ENCODE results near the gene AKR7A2.
A peak's percentile ranks its signal among the peaks of the same experiment; 100 is the strongest.

Gene AKR7A2

DNA sequence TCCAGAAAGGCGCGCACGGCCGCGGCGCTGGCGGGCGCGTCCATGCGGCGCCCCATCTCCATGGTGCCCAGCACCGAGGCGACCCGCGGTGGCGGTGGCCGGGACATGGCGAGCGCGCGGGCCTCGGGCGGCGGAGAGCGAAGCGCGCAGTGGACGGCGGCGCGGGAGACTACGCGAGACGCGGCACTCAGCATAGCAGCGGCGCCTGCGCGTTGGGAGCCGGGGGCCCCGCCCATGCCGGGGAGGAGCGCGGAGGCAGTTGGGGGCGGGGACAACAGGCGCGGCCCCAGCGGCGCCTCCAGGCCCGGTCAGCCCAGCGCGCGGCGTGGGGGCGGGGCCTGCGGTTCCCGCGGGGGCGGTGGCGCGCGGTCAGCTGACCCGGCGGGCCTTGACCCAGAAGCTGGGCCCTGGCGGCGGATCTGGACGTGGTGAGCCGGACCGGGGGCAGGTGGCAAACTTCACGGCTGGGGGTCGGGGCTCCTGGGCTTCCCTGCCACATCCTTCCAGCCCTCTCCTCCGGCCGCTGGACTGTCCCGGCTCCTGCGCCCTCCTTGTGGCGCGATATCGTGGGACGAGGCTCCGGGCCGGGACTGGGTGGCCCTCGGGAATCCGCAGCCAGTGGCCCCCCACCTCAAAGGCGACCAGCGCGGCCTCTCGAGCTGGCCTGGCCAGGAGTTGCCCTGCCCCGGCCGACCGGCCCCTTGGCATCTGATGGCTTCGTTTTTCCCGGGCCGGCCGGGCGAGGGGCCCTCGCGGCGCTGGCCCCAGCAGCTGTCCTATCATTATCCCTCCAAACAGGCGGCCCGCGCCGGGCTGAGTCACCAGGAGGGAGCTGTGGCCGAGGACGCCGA, at the start of gene AKR7A2, which contains the start of gene SLC66A1:
Gene AKR7A2 (minus strand): TSS at position 214 of the 851 bp plus-strand sequence. CDS start 20 bp downstream, at position 194.
Gene SLC66A1 (plus strand): TSS at position 396 of the 851 bp plus-strand sequence. CDS start 5,352 bp downstream, outside the sequence.
- peak; percentile 94 for DNase-seq

DNA sequence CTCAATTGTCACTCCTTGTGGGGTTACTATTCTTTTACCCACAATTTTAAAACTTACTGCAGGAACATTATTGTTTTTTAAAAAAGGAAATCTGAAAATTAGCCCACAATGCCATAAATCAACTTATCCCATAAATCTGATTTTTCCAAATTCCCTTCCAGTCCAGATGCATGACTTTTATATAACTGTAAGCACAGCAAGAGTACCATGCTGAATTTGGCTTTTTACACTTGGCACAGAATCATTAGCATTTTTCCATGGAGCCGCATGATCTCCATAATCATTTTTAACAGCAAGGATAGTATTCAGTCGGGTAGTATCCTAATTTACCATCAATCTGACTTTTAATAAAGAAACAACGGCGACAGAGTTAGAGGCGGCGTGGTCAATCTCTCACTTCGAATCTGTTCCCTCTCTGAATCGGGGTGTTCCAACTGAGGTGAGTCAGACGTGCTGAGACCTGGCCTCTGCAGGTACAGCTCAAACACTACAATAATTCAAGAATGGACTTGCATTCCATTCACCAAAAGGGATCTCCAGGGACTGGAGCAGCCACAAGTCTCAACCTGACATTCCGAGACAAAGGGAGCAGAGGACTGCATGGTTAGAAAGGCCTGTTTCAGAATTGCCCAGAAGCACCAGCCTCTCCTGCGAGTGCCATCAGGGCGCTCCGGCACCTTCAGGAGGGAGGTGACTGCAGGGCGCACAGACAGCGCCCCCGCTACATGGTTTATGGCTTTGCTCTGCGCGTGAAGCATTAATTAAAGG, 49.1 kb upstream of the AKR7A2 start:
- DNase-seq: no peak

DNA sequence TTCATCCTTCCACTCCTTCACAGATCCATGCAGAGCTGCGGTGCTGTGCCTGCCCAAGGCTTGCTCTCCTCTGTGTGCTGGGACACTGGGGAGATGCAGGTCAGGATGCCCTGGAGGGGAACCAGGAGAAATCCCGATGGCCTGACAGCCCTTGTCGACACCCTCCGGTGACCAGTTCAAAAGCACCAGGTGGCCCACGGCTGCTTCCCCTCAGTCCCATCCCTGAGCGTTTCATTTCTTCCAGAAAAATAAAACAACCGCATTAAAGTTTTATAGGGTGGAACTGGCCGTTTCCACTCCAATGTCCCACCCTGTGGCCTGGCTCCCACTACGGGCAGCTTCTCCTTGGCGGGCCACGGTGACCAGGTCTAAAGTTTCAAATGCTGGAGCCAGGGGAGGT, 48.5 kb upstream of the AKR7A2 start:
- no peak for DNase-seq

DNA sequence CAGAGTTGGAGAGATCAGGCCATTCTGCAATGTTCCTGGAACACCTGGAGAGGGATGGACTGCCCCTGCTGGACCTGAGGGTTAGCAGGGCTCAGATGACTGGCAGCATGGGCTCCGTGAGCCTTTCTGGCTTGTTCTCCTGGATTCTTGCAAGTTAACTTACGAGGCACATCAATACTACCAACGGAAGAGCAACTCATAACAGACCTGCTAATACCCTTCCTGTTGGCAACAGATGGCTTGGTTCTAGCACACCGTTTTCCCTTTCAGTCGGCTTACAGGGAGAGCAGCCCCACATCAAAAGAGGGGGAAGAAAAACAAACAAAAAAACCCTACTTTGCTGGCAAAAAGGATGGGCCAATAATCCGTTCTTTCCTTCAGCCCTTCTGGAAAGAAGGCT, 48.1 kb upstream of the AKR7A2 start:
- no peak for DNase-seq

DNA sequence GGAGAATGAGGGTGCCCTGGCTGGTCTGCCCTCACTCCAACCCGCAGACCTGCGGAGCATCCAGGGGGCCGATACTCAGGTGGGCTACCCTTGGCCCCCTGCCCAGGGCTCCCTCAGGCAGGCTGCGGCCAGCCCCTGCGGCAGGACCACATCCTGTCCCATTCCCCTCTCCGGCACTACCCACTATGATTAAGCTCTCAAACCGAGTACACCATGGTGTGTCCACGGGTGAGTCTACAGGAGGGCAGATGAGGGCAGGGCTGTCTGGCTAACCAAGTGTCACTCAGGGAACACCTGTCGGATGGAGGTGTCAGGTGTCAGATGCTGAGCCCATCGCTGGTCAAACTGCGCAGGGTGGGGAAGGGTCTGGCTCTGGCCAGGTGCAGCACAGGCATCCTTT, 47.4 kb upstream of the AKR7A2 start:
- no peak for DNase-seq

DNA sequence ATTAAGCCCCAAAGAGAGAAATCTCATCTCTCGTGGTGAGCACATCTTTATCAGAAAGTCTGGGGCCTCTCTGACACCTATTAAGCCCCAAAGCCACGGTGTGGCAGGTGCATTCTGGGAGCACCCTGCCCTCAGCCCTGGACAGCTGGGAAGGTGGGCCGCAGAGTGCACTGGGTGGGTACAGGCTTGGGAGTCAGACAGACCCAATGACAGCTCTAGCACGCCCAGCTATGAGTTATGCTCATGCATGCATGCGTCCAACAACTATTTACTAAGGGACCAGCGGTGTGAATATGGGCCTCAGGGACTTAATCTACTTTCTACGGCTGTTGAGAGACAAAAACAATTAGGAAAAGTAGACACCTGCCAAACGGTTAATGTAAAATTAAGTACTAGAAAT, 46.8 kb upstream of the AKR7A2 start:
- DNase-seq: no peak

DNA sequence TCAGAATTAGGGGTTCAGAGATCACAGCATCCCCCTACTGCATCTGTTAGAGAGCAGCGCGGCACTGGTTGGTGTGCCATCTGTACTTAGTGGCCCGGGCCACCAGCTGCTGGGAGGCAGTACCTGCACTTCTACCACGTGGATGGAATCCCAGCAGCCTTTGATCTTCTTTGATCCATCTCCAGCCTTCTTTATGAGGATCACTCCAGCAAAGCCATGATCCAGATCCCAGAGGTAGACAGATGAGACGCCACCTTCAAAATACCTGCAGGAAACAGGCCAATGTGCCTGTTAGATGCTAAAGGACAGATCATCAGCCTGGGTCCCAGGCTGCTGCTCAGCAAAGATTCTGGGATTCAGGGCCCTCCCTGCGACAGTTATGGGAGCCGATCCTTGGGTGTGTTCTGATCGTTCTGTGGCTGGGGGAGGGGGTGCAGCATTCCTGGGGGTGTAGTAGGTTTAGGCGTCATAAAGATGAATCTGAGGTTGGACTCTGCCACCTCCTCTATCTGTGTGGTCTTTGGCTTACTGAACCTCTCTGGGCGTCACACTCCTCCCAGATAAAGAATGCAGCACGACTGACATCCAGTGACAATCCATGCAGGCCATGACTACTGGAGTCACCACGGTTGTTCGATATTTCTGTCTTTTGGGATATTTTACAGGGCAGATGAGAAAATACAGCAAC, 45.5 kb upstream of the AKR7A2 start:
- DNase-seq: no peak

DNA sequence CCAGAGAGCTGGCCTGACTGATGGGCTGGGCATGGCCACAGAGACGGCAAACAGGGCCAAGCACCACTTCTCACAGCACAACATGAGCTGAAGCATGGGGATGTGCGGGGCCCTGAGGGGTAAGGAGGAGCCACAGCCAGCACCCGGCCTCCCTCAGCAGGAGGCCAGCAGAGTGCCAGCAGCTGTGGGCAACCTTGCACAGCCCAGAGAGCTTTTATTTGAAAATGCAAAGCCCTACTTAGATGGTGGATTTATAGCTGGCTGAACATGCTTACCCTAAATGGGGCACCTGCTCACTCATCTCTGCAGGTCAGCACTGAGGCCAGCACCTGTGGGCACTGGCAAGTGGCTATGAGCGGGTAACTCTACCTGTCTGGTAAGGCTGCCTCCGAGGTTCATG, 44.3 kb upstream of the AKR7A2 start:
- no peak for DNase-seq

DNA sequence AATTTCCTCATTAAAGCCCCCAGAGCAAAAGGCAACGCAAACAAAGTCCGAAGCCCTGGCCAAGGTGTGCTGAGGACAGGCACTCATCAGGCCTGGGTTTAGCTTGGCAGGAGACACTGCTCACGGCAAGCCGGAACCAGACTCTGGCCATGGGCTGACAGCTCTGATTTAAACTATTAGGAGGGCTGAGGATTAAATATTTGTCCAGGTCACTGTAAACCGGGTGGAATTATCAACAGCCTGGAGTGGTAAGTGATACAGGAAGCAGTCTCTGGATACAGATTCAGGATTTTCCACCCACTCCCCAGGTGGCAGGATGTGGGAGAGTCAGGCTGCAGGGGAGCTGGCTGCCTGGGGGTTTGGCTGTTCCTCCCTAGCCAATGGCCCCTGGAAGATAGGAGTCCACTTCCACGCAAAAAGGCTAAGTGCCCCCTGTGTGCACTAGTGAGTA, 42.6 kb upstream of the AKR7A2 start:
- DNase-seq: no peak

DNA sequence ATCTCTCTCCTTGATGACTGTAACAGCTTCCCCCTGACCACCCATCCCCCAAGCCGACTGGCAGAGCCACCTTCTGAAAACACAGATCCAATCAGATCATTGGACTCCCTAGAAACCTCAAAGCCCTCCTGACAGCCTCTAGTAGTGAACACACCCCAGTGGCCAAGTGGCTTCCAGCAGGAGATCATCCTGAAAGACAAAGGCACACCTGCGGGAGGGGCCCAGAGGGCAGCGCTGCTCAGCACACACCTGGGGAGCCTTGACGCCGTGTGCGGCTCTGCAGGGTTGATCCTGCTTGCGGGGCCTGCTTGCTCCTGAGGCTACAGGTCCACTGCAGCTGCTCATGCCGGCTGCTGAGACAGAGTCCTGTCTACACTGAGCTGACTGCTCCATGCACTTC, 41.7 kb upstream of the AKR7A2 start:
- no peak for DNase-seq

DNA sequence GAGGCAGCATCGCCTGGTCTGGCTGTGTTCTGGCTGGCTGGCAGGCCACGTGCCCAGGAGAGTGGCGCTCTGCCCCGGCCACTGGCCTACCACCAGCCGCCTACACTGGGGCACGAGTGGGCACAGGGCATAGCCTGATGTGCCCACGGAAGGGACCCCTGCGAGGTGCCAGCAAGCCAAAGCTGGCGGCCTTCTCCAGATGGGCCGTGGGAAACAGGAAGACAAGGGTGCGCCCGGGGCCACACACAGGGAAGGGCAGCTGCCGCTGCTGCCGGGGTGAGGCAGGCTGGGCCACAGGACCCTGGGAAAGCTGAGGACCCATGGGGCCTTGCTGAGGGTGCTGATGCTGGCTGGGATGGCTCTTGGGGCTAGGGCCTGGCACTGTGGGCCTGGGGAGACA, 40.9 kb upstream of the AKR7A2 start:
- DNase-seq: no peak

DNA sequence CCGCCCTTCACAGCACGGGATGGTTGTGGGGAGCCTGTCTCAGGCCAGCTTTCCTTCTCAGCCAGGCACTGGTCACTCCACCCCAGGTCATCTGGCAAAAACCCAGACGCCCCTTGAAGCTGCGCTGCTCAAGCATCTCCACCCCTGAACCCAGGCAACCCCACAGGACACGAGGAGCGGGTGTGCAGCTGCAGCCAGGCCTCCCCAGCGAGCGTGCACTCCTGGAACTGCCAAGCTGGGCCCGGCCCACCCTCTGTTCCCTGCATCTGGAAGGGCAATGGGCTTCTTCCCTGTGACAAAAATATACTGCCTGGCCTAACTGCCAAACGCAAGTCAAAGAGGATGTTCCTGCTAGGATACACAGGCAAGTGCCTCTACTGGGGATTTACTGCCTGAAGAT, 39.9 kb upstream of the AKR7A2 start:
- DNase-seq: no peak

DNA sequence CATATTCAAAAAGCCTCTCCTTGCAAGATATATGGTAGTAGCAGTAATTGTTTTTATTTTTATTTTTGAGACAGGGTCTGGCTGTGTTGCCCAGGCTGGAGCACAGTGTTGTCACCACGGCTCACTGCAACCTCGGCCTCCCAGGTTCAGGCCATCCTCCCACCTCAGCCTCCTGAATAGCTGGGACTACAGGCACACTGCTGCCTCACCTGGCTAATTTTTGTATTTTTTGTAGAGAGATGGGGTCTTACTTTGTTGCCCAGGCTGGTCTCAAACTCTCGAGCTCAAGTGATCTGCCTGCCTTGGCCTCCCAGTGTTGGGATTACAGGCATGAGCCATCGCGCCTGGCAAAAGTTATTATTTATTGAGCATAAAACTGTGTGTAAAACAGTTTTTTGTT, 38.6 kb upstream of the AKR7A2 start:
- DNase-seq: no peak

DNA sequence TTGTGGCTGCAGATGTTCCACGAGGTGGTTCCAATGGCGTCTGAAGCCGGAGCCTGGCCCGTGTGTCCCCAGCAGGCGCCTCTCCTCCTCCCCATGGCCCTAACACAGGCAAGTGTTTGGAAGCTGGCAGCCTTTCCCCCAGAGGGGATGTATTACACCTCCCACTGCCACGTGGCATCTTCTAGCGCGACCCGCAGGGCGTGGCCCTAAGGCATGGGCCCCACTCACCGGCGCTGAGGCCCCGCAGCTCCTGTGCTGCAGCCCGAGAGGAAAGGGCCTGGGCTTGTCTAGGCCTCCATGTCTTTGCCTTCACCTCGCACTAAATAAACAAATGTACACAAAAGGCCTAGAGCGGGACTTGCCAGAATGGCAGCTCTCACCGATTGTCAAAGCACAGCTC, 38.1 kb upstream of the AKR7A2 start:
- no peak for DNase-seq

DNA sequence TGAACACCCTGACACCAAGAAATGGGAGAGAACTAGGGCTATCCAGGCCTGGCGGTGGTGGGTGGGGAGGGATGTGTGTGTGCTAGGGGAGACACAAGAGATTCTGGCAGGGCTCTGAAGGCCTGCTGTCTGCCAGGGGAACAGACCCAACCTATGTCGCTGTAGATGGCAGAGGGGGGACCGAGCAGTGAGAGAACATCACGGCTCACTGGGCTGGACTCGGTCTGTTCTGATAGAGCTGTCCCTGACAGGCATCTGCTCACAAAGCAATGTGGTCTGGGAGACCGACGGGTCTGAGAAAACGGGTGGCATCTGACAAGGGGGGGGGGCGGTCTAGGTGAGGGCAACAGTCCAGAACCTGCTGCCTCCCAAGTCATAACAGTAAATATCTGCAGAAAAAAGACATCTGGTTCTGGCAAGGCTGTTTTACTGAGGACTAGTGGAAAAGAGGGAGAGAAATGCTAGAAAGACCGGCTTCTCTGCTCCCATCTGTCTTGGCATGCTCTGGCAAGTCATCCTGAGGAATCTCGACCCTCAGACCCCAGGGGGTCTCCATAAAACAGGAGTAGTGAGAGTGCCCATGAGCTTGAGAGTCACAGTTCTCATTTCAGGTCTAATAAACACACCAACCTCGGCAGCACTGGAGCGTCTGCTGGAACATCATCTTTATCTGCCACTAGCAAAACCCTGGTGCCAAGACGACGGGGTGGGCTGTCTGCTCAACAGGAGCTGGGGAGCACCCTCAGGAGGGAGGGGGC, 36.7 kb upstream of the AKR7A2 start:
- DNase-seq: no peak

DNA sequence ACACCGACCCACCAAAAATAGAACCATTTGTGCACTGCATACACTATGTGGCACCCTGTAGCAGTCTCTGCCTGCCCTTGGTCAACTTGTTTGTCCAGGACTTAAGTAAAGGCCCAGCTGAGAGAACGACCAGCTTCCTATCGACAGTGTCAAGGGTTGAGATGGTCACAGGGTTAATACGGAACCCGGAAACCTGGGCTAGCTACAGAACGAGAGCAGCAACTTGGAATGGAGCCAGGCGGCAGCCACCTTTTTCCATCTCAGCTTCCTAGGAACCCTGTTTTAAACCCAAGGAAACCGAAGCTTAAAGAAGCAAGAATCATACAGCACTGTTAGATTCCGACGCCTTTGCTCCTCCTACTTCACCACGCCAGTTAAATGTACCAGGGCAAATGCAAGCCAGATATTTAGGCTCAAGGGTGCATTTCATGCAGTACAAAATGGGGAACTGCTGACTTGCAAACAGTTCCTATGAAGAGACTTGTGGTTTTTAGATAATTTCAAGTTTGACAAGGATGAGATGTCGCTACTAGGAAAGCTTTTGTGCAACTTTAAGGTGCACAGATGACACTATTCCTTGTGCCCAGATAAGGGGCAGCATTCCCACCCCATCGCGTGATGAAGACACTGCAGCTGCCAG, 35.7 kb upstream of the AKR7A2 start:
- DNase-seq: no peak

DNA sequence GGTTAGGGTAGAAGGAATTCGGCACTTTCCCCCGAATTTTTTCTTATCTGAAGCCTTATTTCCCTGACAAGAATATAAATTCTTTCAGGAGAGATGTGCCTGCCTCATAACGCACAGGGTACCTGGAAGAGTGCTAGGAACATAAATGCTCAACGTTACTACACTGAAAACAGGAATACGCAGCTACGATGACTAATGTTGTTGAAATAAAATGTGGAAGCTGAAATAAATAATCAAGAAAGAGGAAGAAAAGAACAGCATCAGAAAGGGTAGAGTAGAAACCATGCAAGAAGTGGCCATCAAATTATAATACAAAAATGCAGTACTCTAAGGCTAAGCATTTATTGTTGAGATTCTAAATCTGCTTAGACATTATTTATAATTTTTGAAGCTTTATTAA, 34.1 kb upstream of the AKR7A2 start:
- no peak for DNase-seq

DNA sequence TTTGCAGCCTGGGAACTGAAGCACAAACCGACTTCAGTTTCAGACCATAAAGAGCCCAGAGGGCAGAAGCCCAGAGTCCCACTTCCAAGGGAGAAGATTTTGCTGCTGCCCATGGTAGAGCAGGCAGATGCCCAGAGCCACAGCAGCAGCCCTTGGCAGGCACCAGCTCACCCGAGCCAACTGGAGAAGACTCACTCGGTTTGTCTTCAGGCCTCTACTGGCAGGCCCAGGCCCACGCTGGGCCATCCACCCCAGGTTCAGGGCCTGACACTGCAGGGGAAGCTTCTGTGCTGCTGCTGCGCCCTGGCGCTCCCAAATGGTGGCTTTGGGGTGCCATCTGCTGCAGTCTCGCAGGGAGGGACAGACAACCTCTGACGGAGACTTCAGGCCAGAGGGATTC, 33.4 kb upstream of the AKR7A2 start:
- no peak for DNase-seq

DNA sequence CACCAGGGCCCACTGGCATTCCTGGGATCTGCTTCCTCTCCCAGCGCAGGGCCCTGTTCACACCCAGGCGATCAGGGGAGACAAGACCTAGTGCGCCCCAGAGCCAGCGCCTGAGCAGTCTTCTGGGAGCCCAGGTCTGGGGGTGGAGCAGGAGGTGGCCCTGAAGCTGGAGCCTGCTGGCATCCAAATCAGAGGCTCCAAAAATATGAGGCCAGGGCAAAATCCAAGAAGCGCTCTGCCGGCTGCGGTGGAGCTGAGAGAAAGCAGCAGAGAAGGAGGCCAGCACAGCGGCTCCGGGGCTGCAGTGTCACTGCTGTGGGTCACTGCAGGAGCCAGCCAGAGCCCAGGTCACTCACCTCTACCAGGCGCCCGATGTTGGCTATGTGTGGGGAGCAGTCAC, 32.9 kb upstream of the AKR7A2 start:
- DNase-seq: no peak

DNA sequence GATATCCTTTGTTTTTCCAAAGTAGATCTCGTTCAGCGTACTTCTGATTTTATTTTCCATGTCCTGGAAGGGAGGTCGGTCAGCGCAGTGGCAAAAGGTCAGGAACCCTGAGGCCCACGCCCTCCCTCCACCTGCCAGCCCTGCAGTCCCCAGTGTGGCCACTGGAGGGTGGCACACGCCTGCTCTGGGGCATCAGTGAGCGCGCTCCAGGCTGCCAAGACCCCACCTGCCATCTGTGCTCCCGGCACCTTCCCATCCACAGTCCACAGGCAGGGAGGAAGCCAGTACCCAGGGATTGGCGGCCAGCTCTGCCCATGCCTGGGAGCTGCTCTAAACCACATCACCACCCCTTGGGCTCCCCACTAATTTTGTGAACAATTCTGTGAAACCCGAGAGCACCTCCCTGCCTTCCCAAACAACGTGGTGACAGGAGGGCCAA, 32.4 kb upstream of the AKR7A2 start:
- DNase-seq: no peak

DNA sequence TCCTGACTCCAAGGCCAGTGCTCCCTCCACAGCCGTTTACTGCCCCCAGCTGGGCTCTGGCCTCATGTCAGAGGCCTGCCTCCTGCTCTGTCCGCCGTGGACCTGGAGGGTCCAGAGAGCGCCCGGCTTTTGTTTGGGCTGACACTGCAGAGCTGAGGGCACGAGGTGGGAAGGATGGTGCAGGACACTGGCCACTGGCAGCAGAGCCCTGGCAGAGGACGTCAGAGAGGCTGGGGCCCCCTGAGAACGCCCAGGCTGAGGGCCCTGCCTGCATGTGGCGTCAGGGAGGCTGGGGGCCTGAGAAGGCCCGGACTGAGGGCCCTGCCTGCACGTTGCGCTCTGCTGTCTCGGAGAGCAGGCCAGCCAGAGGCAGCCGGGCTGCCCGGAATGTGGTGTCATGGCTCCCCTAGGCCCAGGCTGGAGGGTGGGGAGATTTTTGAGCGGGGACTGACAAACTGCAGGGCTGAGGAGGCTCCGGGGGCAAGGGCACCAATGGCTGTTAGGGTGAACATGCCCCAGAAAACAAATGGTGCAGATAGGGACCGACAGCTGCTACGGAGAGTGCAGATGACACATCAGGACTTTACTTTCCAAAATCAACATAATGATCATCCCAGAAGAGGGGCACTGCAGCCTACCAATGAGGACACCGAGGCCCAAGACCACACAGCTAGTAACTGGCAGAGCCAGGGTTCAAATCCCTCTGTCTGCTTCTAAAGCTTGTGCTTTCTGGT, 31.8 kb upstream of the AKR7A2 start:
- DNase-seq: no peak

Measured in right forelimb (tissue), 1 donor.